HepG2 (cell line): ENCODE measurements around the gene NR2F1. TPM values are rescaled to one million over a fixed set of nuclear protein-coding genes. Genes with fewer than 3 reads are reported as not detected.
A peak's percentile ranks its signal among the peaks of the same experiment; 100 is the strongest.

ENCODE experiments used
- AFF4 ChIP-seq: sonication (generic); formaldehyde crosslinking; IDR thresholded peaks from 2 replicates; pipeline ENCODE4 v1.4.0; 2020; ENCODE audit warnings: missing genetic modification reagents
- BORCS8-MEF2B ChIP-seq: sonication (generic); formaldehyde crosslinking; IDR thresholded peaks from 2 replicates; pipeline ENCODE4 v1.8.0; 2022; ENCODE audit warnings: mild to moderate bottlenecking, missing genetic modification reagents
- E2F2 ChIP-seq: sonication (generic); formaldehyde crosslinking; IDR thresholded peaks from 2 replicates; pipeline ENCODE4 v1.4.0; 2020; ENCODE audit warnings: missing genetic modification reagents, borderline replicate concordance
- KDM5B ChIP-seq: sonication (generic); formaldehyde crosslinking; IDR thresholded peaks from 2 replicates; pipeline ENCODE4 v1.4.0; 2020; ENCODE audit warnings: missing genetic modification reagents, mild to moderate bottlenecking, borderline replicate concordance
- MYC ChIP-seq: sonication (generic); formaldehyde crosslinking; IDR thresholded peaks from 2 replicates; pipeline ENCODE4 v1.9.0; 2021; ENCODE audit warnings: missing genetic modification reagents, borderline replicate concordance
- NCOA5 ChIP-seq: sonication (generic); formaldehyde crosslinking; IDR thresholded peaks from 2 replicates; pipeline ENCODE4 v1.4.0; 2020; ENCODE audit warnings: missing genetic modification reagents
- PLRG1 ChIP-seq: fragments of 450-650 bp; conservative IDR thresholded peaks from 2 replicates; pipeline ENCODE4 v1.6.1; 2016
- RBFOX2 ChIP-seq: fragments of 200-400 bp; formaldehyde crosslinking; IDR thresholded peaks from 2 replicates; pipeline ENCODE4 v1.6.1; 2017; ENCODE audit warnings: low read depth, mild to moderate bottlenecking, low read length
- RBM22 ChIP-seq: fragments of 200-400 bp; formaldehyde crosslinking; optimal IDR thresholded peaks from 2 replicates; pipeline ENCODE3; 2017; ENCODE audit warnings: mild to moderate bottlenecking, low read length, moderate library complexity
- REPIN1 ChIP-seq: sonication (generic); formaldehyde crosslinking; IDR thresholded peaks from 2 replicates; pipeline ENCODE4 v1.8.0; 2022; ENCODE audit warnings: missing genetic modification reagents, low read depth, mild to moderate bottlenecking, borderline replicate concordance
- TBP ChIP-seq: sonication (generic); formaldehyde crosslinking; IDR thresholded peaks from 2 replicates; pipeline ENCODE4 v1.5.0; 2020; ENCODE audit warnings: missing genetic modification reagents
- ZHX1 ChIP-seq: sonication (generic); formaldehyde crosslinking; IDR thresholded peaks from 2 replicates; pipeline ENCODE4 v1.8.1; 2022; ENCODE audit warnings: low read depth, mild to moderate bottlenecking, missing genetic modification reagents
- ZNF121 ChIP-seq: sonication (generic); formaldehyde crosslinking; IDR thresholded peaks from 2 replicates; pipeline ENCODE4 v1.5.0; 2020; ENCODE audit warnings: mild to moderate bottlenecking, missing genetic modification reagents
- ZNF207 ChIP-seq: fragments of 450-650 bp; IDR thresholded peaks from 2 replicates; pipeline ENCODE4 v1.6.1; 2016; ENCODE audit warnings: antibody characterized with exemption, borderline replicate concordance
- ZNF296 ChIP-seq: sonication (generic); formaldehyde crosslinking; conservative IDR thresholded peaks from 2 replicates; pipeline ENCODE4 v1.5.0; 2020; ENCODE audit warnings: mild to moderate bottlenecking, missing genetic modification reagents
- ZNF724P ChIP-seq: sonication (generic); formaldehyde crosslinking; IDR thresholded peaks from 2 replicates; pipeline ENCODE4 v1.8.0; 2022; ENCODE audit warnings: missing genetic modification reagents, borderline replicate concordance
- ZNF781 ChIP-seq: sonication (generic); formaldehyde crosslinking; IDR thresholded peaks from 2 replicates; pipeline ENCODE4 v1.5.1; 2020; ENCODE audit warnings: borderline replicate concordance, mild to moderate bottlenecking, missing genetic modification reagents; ENCODE audit errors: not compliant biosample characterization
- polyA plus RNA-seq, 8 experiments: library from polyadenylated mRNA; depleted of rRNA in 3 of 8; stranded (reverse) in 7 of 8; unstranded in 1 of 8; fragments of >200 nt; fragmentation: Illumina TruSeq in 4 of 8; extraction: Trizol in 4 of 8; gene quantifications; 2 replicates each; pipeline versions ENCODE4 v1.2.1 to v1.2.3, GENCODE V29; 2011 to 2016; ENCODE audit warnings: low read depth in 4 of 8, missing spikeins in 1 of 8, mixed read lengths in 1 of 8; ENCODE audit not compliant: insufficient read depth in 1 of 8
- total RNA-seq, 5 experiments: library from RNA; depleted of rRNA; stranded (reverse); fragments of >200 nt; fragmentation: Illumina TruSeq; extraction: Trizol; gene quantifications; 2 replicates each; pipeline ENCODE4 v1.2.3, GENCODE V29; 2016; ENCODE audit warnings: low read depth in 1 of 5
- TF ChIP-seq, protein P1 (sequence below), 2 experiments: sonication (generic) in 1 of 2; formaldehyde crosslinking in 1 of 2; IDR thresholded peaks; 2 replicates each; pipeline versions ENCODE4 v1.4.0 to v1.6.1; 2018 to 2020; ENCODE audit warnings: missing genetic modification reagents in 2 of 2, borderline replicate concordance in 1 of 2, low read depth in 1 of 2, mild to moderate bottlenecking in 1 of 2, missing biosample characterization in 1 of 2
- TF ChIP-seq, protein P2 (sequence below): sonication (generic); formaldehyde crosslinking; IDR thresholded peaks from 2 replicates; pipeline ENCODE4 v1.4.0; 2020; ENCODE audit warnings: missing genetic modification reagents

NR2F1 gene
- total and polyA plus RNA-seq, 2 of the 13 experiments (the other 11 are each of a cell fraction or from before 2014, with no cell fraction given), result 17.1 to 59.7 TPM

- TF ChIP-seq, protein P1, sequence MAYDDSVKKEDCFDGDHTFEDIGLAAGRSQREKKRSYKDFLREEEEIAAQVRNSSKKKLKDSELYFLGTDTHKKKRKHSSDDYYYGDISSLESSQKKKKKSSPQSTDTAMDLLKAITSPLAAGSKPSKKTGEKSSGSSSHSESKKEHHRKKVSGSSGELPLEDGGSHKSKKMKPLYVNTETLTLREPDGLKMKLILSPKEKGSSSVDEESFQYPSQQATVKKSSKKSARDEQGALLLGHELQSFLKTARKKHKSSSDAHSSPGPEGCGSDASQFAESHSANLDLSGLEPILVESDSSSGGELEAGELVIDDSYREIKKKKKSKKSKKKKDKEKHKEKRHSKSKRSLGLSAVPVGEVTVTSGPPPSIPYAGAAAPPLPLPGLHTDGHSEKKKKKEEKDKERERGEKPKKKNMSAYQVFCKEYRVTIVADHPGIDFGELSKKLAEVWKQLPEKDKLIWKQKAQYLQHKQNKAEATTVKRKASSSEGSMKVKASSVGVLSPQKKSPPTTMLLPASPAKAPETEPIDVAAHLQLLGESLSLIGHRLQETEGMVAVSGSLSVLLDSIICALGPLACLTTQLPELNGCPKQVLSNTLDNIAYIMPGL (CRISPR knock-in tag; IDR thresholded peaks at IDR 0.05; ENCODE audit: borderline replicate concordance in 1 of 2, low read depth in 1 of 2), result peak; percentile 32 to 46; a peak in 3 of 4 replicates
- TF ChIP-seq BORCS8-MEF2B (CRISPR knock-in tag) (no peak), E2F2 (no peak), RBM22 (no peak), MYC (CRISPR knock-in tag) (no peak), PLRG1 (no peak), ZNF296 (CRISPR knock-in tag) (no peak), ZNF121 (CRISPR knock-in tag) (no peak), ZNF781 (peak; percentile 33), NCOA5 (no peak), ZNF724P (CRISPR knock-in tag) (no peak), TBP (no peak), ZHX1 (CRISPR knock-in tag) (0 out of 2 replicates have a peak, but pooled peaks have one; percentile 39), KDM5B (CRISPR knock-in tag) (no peak), ZNF207 (no peak), REPIN1 (CRISPR knock-in tag) (0 out of 2 replicates have a peak, but pooled peaks have one; percentile 24), RBFOX2 (peak; percentile 59), AFF4 (CRISPR knock-in tag) (no peak)
- TF ChIP-seq, protein P2, sequence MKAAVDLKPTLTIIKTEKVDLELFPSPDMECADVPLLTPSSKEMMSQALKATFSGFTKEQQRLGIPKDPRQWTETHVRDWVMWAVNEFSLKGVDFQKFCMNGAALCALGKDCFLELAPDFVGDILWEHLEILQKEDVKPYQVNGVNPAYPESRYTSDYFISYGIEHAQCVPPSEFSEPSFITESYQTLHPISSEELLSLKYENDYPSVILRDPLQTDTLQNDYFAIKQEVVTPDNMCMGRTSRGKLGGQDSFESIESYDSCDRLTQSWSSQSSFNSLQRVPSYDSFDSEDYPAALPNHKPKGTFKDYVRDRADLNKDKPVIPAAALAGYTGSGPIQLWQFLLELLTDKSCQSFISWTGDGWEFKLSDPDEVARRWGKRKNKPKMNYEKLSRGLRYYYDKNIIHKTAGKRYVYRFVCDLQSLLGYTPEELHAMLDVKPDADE, result no peak
Measured at GRCh38 chr5:93621327-93621798, 38.3 kb downstream of the NR2F1 start (continued).
